ENCODE data around the gene C17orf67. TPM values are rescaled to one million over a fixed set of nuclear protein-coding genes. Genes with fewer than 3 reads are reported as not detected.

Gene C17orf67
- total RNA-seq, result 1 to 10 TPM in 1 of 2 donors, under 1 TPM in 1; 0.92 to 1.4 TPM
- long read RNA-seq, result 0 reads

- intact Hi-C loops (cut with DNase I), result no loop called here
- DNase-seq, result peak; percentile 98
- peak; percentile 98 to 99 for ATAC-seq
Observed at GRCh38 chr17:56833809-56834379, at the start of gene C17orf67, which contains the start of gene DGKE. C17orf67 (minus strand) TSS chr17:56833920; CDS start chr17:56815810, 18,110 bp downstream. DGKE (plus strand) TSS chr17:56834151; CDS start chr17:56834796, 645 bp downstream.

- DNase-seq, result no peak
- intact Hi-C loops (cut with DNase I), result no loop called here
- no peak for ATAC-seq
Observed at GRCh38 chr17:56881685-56882295, 48.1 kb upstream of the C17orf67 start.

- intact Hi-C loops (cut with DNase I), result no loop called here
- ATAC-seq (no peak), DNase-seq (no peak)
Observed at GRCh38 chr17:56880571-56880970, 46.9 kb upstream of the C17orf67 start.

GRCh38 chr17:56880133-56880532 is 46.4 kb upstream of the C17orf67 start:
- intact Hi-C loops (cut with DNase I), result no loop called here
- DNase-seq (no peak), ATAC-seq (peak in 1 of 2 donors; percentile 54)

GRCh38 chr17:56879280-56879679 is 45.6 kb upstream of the C17orf67 start:
- ATAC-seq (no peak), DNase-seq (no peak)
- intact Hi-C loops (cut with DNase I), result no loop called here

- DNase-seq (no peak), ATAC-seq (no peak)
- intact Hi-C loops (cut with DNase I), result no loop called here
Observed at GRCh38 chr17:56876766-56877179, 43.1 kb upstream of the C17orf67 start.

- intact Hi-C loops (cut with DNase I), result no loop called here
- no peak for DNase-seq
- no peak for ATAC-seq
Observed at GRCh38 chr17:56870081-56870651, 36.4 kb upstream of the C17orf67 start.

GRCh38 chr17:56868716-56869115 is 35.0 kb upstream of the C17orf67 start:
- ATAC-seq (no peak), DNase-seq (no peak)
- intact Hi-C loops (cut with DNase I), result no loop called here

GRCh38 chr17:56867948-56868376 is 34.2 kb upstream of the C17orf67 start:
- DNase-seq, result no peak
- intact Hi-C loops (cut with DNase I), result no loop called here
- peak in 1 of 2 donors; percentile 47 for ATAC-seq

- no peak for ATAC-seq
- DNase-seq, result no peak
- intact Hi-C loops (cut with DNase I), result no loop called here
Observed at GRCh38 chr17:56866496-56866895, 32.8 kb upstream of the C17orf67 start.

GRCh38 chr17:56866076-56866475 is 32.4 kb upstream of the C17orf67 start:
- ATAC-seq (no peak), DNase-seq (no peak)
- intact Hi-C loops (cut with DNase I), result no loop called here

- ATAC-seq (no peak), DNase-seq (no peak)
- intact Hi-C loops (cut with DNase I), result no loop called here
Observed at GRCh38 chr17:56863974-56864373, 30.3 kb upstream of the C17orf67 start.

- ATAC-seq (no peak), DNase-seq (no peak)
- intact Hi-C loops (cut with DNase I), result no loop called here
Observed at GRCh38 chr17:56861899-56862298, 28.2 kb upstream of the C17orf67 start.

GRCh38 chr17:56851008-56851407 is 17.3 kb upstream of the C17orf67 start:
- ATAC-seq, result no peak
- intact Hi-C loops (cut with DNase I), result no loop called here
- DNase-seq, result no peak

GRCh38 chr17:56850591-56850990 is 16.9 kb upstream of the C17orf67 start:
- intact Hi-C loops (cut with DNase I), result no loop called here
- ATAC-seq (no peak), DNase-seq (no peak)

GRCh38 chr17:56849131-56849530 is 15.4 kb upstream of the C17orf67 start:
- ATAC-seq, result no peak
- intact Hi-C loops (cut with DNase I), result no loop called here

GRCh38 chr17:56847106-56847505 is 13.4 kb upstream of the C17orf67 start:
- intact Hi-C loops (cut with DNase I), result no loop called here
- ATAC-seq, result no peak
- DNase-seq, result no peak

More at GRCh38 chr17:56849131-56849530, 15.4 kb upstream of the C17orf67 start:
- no peak for DNase-seq

- no peak for ATAC-seq
- intact Hi-C loops (cut with DNase I), result no loop called here
- no peak for DNase-seq
Observed at GRCh38 chr17:56845934-56846333, 12.2 kb upstream of the C17orf67 start.

GRCh38 chr17:56842577-56842976 is 8.9 kb upstream of the C17orf67 start:
- ATAC-seq (no peak), DNase-seq (no peak)
- intact Hi-C loops (cut with DNase I), result no loop called here

GRCh38 chr17:56838687-56839086 is 5.0 kb upstream of the C17orf67 start:
- DNase-seq, result no peak
- intact Hi-C loops (cut with DNase I), result no loop called here
- ATAC-seq, result no peak

- intact Hi-C loops (cut with DNase I), result no loop called here
- DNase-seq (no peak), ATAC-seq (no peak)
Observed at GRCh38 chr17:56835264-56835585, 1.5 kb upstream of the C17orf67 start.
